ENCODE measurements around the gene DPP6.

DPP6 gene

GRCh38 chr7:154699417-154699816 is 647.2 kb downstream of the DPP6 start:
- Histone ChIP-seq H3K9me3 (ENCODE audit: control insufficient read depth, low read length) (no peaks in the 10 kb centered on the region), H3K4me2 (ENCODE audit: low read length) (no peak overlapping the region), H3K79me2 (no peaks in the 10 kb centered on the region), H3K4me1 (no peaks in the 10 kb centered on the region), H3K4me3 (ENCODE audit: low read depth, low read length) (no peak overlapping the region), H3K36me3 (ENCODE audit: control insufficient read depth, insufficient read depth, low read length) (no peaks in the 10 kb centered on the region), H3K27ac (no peak overlapping the region), H3K27me3 (ENCODE audit: control insufficient read depth, insufficient read depth, low read length) (no peaks in the 10 kb centered on the region), H2AFZ (no peak overlapping the region), H3K9ac (no peak overlapping the region)
- no peak for TF ChIP-seq CTCF (IDR thresholded peaks at IDR 0.05)

- Histone ChIP-seq H3K27ac (no peak overlapping the region), H3K27me3 (ENCODE audit: control insufficient read depth, insufficient read depth, low read length) (no peaks in the 10 kb centered on the region), H3K36me3 (ENCODE audit: control insufficient read depth, insufficient read depth, low read length) (no peaks in the 10 kb centered on the region), H3K4me1 (no peaks in the 10 kb centered on the region), H3K4me2 (ENCODE audit: low read length) (no peak overlapping the region), H3K9ac (no peak overlapping the region), H3K9me3 (ENCODE audit: control insufficient read depth, low read length) (no peaks in the 10 kb centered on the region), H3K79me2 (no peaks in the 10 kb centered on the region), H3K4me3 (ENCODE audit: low read depth, low read length) (no peak overlapping the region), H2AFZ (no peak overlapping the region)
- TF ChIP-seq CTCF (IDR thresholded peaks at IDR 0.05), result no peak
Observed at GRCh38 chr7:154709840-154710520, 657.8 kb downstream of the DPP6 start.

GRCh38 chr7:154720016-154720415 is 667.8 kb downstream of the DPP6 start:
- H3K9ac ChIP-seq, result no peak overlapping the region
- H3K4me3 ChIP-seq (ENCODE audit: low read depth, low read length), result no peak overlapping the region
- no peaks in the 10 kb centered on the region for H3K9me3 ChIP-seq (ENCODE audit: control insufficient read depth, low read length)
- no peaks in the 10 kb centered on the region for H3K27me3 ChIP-seq (ENCODE audit: control insufficient read depth, insufficient read depth, low read length)
- no peak overlapping the region for H3K4me2 ChIP-seq (ENCODE audit: low read length)
- no peaks in the 10 kb centered on the region for H3K79me2 ChIP-seq
- no peaks in the 10 kb centered on the region for H3K4me1 ChIP-seq
- no peak overlapping the region for H2AFZ ChIP-seq
- H3K27ac ChIP-seq, result no peak overlapping the region
- no peaks in the 10 kb centered on the region for H3K36me3 ChIP-seq (ENCODE audit: control insufficient read depth, insufficient read depth, low read length)
- TF ChIP-seq CTCF (IDR thresholded peaks at IDR 0.05), result no peak

- Histone ChIP-seq H3K27ac (no peak overlapping the region), H3K4me3 (ENCODE audit: low read depth, low read length) (no peak overlapping the region), H3K9ac (no peak overlapping the region), H3K27me3 (ENCODE audit: control insufficient read depth, insufficient read depth, low read length) (no peaks in the 10 kb centered on the region), H3K4me2 (ENCODE audit: low read length) (no peak overlapping the region), H2AFZ (no peak overlapping the region), H3K36me3 (ENCODE audit: control insufficient read depth, insufficient read depth, low read length) (no peaks in the 10 kb centered on the region), H3K79me2 (no peaks in the 10 kb centered on the region), H3K4me1 (no peaks in the 10 kb centered on the region), H3K9me3 (ENCODE audit: control insufficient read depth, low read length) (no peaks in the 10 kb centered on the region)
- TF ChIP-seq CTCF (IDR thresholded peaks at IDR 0.05), result no peak
Observed at GRCh38 chr7:154721086-154721485, 668.9 kb downstream of the DPP6 start.

GRCh38 chr7:154726368-154726767 is 674.2 kb downstream of the DPP6 start:
- no peaks in the 10 kb centered on the region for H3K36me3 ChIP-seq (ENCODE audit: control insufficient read depth, insufficient read depth, low read length)
- no peak overlapping the region for H2AFZ ChIP-seq
- no peak overlapping the region for H3K4me2 ChIP-seq (ENCODE audit: low read length)
- TF ChIP-seq CTCF (IDR thresholded peaks at IDR 0.05), result no peak
- no peaks in the 10 kb centered on the region for H3K9me3 ChIP-seq (ENCODE audit: control insufficient read depth, low read length)
- H3K9ac ChIP-seq, result no peak overlapping the region
- H3K4me1 ChIP-seq, result no peaks in the 10 kb centered on the region
- H3K27ac ChIP-seq, result no peak overlapping the region
- H3K4me3 ChIP-seq (ENCODE audit: low read depth, low read length), result no peak overlapping the region
- H3K79me2 ChIP-seq, result no peaks in the 10 kb centered on the region
- no peaks in the 10 kb centered on the region for H3K27me3 ChIP-seq (ENCODE audit: control insufficient read depth, insufficient read depth, low read length)
